ENCODE results near the gene PKD2L2.

DNA sequence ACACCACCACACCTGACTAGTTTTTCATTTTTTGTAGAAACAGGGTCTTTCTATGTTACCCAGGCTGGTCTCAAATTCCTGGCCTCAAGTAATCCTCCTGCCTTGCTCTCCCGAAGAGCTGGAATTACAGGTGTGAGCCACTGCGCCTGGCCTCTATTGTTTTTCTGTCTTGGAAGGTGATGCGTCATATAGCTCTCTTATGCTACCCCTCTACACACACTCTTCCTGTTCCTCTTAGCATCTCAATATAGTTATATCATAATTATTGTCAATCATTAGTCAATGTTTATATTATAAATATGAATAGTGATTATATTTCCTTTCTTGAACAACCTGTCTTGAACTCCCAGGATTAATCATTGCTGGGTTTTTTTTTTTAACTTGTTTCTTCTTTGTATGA is 7.3 kb downstream of the PKD2L2 start:
- TF ChIP-seq POLR2A (IDR thresholded peaks at IDR 0.05), result no peak
- TF ChIP-seq, protein P1, sequence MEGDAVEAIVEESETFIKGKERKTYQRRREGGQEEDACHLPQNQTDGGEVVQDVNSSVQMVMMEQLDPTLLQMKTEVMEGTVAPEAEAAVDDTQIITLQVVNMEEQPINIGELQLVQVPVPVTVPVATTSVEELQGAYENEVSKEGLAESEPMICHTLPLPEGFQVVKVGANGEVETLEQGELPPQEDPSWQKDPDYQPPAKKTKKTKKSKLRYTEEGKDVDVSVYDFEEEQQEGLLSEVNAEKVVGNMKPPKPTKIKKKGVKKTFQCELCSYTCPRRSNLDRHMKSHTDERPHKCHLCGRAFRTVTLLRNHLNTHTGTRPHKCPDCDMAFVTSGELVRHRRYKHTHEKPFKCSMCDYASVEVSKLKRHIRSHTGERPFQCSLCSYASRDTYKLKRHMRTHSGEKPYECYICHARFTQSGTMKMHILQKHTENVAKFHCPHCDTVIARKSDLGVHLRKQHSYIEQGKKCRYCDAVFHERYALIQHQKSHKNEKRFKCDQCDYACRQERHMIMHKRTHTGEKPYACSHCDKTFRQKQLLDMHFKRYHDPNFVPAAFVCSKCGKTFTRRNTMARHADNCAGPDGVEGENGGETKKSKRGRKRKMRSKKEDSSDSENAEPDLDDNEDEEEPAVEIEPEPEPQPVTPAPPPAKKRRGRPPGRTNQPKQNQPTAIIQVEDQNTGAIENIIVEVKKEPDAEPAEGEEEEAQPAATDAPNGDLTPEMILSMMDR (IDR thresholded peaks at IDR 0.05), result no peak

All from thyroid gland (tissue), 4 donors.